ENCODE measurements around the gene ZBTB43.

Gene ZBTB43

GRCh38 chr9:126829035-126829434 lies 24.2 kb downstream of the ZBTB43 start:
- DNase-seq (ENCODE audit: low read depth) = no peak

DNA sequence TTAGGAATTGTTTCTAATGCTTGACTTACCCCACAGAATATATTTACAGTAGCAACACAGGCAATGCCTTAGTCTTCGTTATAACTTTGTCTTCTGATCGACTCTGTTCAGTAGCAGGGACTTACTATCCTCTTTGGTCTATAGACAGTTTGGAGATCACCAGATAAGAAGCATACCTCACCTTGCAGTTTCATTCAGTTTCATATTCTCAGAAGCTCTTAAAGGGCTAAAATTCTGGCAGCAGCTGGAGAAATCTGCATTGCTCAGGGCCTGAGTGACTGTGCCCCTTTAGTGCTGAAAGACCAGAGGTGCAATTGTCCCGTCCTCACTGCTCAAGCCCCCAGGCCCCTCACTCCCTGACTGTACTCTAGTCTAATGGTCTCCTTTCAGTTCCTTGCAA lies 26.0 kb downstream of the ZBTB43 start:
- DNase-seq (ENCODE audit: low read depth) = no peak

DNA sequence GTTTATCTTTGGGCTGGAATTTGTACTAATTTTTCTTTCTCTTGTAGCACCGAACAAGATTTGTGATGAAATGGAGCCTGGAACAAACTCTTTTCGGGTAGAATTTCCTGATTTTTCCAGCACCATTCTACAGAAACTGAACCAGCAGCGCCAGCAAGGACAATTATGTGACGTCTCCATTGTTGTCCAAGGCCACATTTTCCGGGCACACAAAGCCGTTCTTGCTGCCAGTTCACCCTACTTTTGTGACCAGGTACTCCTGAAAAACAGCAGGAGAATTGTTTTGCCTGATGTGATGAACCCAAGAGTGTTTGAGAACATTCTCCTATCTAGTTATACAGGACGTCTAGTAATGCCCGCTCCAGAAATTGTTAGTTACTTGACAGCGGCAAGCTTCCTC lies 27.6 kb downstream of the ZBTB43 start:
- no peak for DNase-seq (ENCODE audit: low read depth)

DNA sequence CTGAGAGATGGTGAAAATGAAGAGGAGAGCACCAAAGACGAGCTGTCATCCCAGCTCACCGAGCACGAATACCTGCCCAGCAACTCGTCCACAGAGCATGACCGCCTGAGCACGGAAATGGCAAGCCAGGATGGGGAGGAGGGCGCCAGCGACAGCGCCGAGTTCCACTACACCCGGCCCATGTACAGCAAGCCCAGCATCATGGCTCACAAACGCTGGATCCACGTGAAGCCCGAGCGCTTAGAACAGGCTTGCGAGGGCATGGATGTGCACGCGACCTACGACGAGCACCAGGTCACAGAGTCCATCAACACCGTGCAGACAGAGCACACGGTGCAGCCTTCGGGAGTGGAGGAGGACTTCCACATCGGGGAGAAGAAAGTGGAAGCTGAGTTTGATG lies 28.2 kb downstream of the ZBTB43 start:
- DNase-seq (ENCODE audit: low read depth) = no peak

GRCh38 chr9:126833710-126834345 lies 29.0 kb downstream of the ZBTB43 start:
- DNase-seq (ENCODE audit: low read depth) = no peak

- DNase-seq (ENCODE audit: low read depth) = no peak
These were observed 29.8 kb downstream of the ZBTB43 start for GRCh38 chr9:126834672-126835071.

DNA sequence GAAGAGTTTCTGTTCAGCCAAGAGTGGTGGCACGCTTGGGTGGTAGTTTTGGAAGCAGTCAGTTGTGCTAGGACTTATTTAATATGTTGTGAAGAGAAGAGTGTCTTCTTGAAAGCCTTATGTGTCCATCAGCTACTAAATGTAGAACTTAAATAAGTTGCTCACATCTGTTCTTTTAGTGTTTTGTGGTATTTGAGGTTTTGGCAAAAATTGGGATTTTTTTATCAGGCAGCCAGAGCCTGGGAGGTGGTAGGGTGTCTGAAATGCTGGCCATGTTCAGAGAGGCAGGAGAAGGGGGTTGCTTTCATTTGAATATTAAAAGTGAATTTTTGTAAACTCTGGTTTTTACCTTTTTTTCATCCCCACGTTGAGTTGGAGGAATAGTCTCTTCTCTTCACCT lies 31.4 kb downstream of the ZBTB43 start:
- DNase-seq (ENCODE audit: low read depth) = no peak

DNA sequence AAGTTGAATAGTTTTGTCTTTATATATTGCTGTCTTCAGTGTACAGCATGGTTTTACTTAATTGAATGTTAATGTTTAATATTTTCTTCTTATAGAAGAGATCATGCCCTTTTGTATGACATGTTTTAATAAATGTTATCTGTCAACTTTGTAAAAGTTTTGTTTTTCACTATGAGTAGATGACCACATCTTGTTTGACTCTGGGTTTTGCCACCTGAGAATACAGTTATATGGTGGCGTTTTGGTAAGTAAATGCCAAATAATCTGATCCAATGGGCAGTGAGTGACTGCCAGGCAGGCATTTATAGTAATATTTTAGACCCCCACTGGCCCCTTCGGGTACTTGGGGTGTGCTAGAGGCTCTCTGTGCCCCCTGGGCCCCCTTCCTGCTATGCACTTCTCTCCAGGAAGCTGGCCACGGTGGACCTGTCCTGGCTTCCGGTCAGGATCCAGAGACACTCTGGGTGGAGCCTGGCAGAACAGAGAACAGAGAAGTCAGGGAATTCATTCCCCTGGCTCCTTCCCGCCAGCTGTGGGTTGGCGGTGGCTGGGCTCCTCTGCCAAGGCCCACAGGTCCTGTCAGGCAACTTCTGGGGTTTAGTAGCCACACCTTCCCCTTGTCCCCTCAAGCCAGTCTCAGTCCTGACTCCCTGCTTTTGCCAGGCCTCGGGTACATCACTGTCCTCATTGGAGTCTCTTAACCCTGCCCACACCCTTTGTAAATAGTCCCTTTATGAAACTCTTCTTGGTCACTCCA lies 33.4 kb downstream of the ZBTB43 start:
- DNase-seq (ENCODE audit: low read depth) = no peak

DNA sequence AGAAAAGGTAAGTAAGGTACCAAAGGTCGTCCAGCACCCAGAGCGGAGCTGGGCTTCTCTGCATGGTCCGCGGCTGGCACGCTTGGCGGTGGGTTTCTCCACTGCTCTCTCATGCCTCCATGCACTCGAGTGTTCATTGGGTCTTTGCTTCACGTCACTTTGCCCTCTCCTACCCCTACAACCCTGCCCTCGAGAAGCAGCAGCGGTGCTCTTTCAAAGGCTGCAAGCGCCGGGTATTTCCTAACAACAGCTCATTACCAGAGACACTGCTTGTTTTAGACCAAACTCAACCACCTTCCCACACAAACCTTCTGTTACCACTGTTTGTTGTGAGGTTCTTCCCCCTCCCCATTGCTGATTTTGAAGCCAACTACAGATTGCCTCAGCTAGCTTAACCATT lies 34.1 kb downstream of the ZBTB43 start:
- DNase-seq (ENCODE audit: low read depth) = no peak

DNA sequence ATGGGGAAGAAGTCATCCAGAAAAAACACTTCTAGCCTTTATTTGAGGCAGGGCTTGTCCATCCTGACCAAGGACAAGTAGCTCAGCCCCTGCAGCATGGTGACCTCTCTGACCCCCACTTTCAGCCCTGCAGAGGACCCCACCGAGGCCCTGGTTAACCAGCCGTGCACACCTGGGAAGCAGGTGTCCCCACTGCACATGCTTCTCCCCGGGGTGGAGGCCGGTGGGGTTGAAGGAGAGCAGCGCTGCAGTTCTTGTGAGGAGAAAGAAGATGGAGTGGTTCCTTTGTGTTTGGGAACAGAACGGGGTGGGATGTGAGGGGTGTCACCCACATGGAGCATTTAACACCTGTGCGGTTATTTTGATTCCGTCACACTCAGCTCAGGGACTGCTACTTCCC lies 34.5 kb downstream of the ZBTB43 start:
- DNase-seq (ENCODE audit: low read depth) = no peak

- no peak for DNase-seq (ENCODE audit: low read depth)
These were observed 37.5 kb downstream of the ZBTB43 start for GRCh38 chr9:126842220-126842842.

DNA sequence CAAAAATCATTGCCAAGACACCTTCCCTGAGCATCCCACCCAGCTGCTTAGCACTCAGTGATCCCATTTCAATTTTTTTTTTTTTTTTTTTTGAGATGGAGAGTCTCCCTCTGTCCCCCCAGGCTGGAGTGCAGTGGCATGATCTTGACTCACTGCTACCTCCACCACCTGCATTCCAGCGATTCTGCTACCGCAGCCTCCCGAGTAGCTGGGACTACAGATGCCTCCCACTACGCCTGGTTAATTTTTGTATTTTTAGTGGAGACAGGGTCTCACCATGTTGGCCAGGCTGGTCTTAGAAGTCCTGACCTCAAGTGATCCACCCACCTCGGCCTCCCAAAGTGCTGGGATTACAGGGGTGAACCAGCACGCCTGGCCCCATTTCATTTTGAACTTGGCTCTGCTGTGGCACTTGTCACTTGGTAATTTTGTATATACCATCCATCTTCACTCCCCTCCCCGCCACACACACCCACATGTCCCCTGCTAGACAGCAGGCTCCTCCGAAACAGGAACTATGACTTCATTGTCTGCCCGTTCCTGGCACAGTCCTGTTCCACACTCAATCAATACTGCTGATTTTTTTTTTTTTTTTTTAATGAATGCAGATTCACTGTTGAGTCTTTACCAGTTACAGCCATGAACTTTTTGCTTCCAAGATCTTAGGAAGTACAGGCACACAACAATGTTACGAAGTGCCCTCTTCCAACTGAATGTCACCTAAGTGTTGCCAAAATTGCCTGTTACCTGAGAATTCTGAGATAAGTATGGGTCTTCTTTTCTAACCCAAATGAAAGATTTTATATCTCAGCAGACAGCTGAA lies 38.3 kb downstream of the ZBTB43 start:
- DNase-seq (ENCODE audit: low read depth) = no peak

GRCh38 chr9:126844085-126844484 lies 39.2 kb downstream of the ZBTB43 start:
- peak; percentile 53 for DNase-seq (ENCODE audit: low read depth)

- DNase-seq (ENCODE audit: low read depth) = no peak
These were observed 42.2 kb downstream of the ZBTB43 start for GRCh38 chr9:126847051-126847450.

- no peak for DNase-seq (ENCODE audit: low read depth)
These were observed 44.9 kb downstream of the ZBTB43 start for GRCh38 chr9:126849591-126850225.

GRCh38 chr9:126851286-126851880 lies 46.5 kb downstream of the ZBTB43 start:
- DNase-seq (ENCODE audit: low read depth) = no peak

DNA sequence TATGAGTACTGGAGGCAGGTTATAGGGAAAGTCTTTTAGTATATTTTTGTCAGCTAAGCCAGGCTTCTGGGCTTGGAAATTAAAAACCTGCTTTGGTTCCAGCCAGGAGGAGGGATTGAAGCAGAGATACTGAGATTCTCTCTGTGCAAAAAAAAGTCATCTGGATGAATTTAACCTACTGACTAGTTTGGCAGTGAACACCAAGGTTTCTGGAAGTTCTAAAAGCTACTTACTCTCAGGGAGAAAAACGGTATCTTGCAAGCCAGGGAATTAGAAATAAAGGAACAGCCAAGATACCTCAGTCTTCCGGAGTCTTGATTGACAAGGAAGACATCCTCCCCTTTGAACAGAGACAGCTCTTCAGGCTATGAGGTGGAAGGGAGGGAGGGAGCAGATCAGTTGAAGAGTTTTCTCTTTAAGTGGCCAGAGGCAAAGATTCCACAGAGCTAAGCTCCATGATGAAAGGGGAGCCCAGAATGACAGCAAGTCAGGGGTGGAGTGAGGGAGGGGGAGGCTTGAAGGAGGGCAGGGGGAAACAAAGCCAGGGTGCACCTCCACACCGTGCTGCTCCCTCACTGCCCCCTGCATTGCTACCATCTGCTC lies 47.3 kb downstream of the ZBTB43 start:
- no peak for DNase-seq (ENCODE audit: low read depth)

DNA sequence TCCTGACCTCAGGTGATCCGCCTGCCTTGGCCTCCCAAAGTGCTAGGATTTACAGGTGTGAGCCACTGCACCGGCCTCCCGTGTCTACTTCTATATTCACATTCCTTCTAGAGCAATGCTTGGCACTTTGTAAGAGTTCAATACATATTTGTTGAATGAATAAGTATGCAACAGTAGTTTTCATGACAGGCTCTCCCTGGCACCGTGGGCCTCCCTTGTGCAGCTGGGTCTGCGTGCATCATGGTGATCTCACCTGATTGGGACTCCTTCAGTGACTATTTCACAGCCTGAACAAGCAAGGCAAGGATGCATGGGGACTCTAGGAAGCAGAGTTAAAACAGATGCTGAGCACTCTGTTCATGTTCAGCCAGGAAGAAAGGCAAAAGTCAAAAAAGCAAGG lies 48.8 kb downstream of the ZBTB43 start:
- no peak for DNase-seq (ENCODE audit: low read depth)

DNA sequence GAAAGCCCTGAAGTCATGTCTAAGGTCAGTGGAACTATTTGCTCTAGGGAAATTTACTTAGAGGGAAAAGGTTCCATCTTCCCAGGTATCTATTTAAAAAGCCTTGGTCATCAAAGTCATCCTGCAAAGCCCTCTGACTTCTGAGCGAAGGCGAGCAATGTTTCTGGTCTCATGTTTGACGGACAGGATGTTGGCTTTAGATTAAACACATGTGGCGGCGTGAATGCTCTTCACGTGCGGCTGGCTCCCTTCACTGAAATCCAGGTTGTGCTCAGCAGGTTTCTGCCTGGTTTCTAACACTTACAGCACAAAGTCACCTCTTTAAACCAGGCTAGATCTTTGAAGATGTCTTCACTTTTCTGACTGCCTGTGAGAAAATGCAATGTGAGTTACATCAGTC lies 49.9 kb downstream of the ZBTB43 start:
- no peak for DNase-seq (ENCODE audit: low read depth)

GRCh38 chr9:126856326-126856877 lies 51.6 kb downstream of the ZBTB43 start:
- no peak for DNase-seq (ENCODE audit: low read depth)
